ENCODE data around the gene ZNF319.
"Not testable (repeated sequence)": the region's sequence is repeated elsewhere in the genome, so short reads cannot be mapped to it uniquely, and the experiment has no call there.

ZNF319 gene

GRCh38 chr16:57996406-57997175 lies 3.9 kb downstream of the ZNF319 start:
- DNase-seq = no peak

DNA sequence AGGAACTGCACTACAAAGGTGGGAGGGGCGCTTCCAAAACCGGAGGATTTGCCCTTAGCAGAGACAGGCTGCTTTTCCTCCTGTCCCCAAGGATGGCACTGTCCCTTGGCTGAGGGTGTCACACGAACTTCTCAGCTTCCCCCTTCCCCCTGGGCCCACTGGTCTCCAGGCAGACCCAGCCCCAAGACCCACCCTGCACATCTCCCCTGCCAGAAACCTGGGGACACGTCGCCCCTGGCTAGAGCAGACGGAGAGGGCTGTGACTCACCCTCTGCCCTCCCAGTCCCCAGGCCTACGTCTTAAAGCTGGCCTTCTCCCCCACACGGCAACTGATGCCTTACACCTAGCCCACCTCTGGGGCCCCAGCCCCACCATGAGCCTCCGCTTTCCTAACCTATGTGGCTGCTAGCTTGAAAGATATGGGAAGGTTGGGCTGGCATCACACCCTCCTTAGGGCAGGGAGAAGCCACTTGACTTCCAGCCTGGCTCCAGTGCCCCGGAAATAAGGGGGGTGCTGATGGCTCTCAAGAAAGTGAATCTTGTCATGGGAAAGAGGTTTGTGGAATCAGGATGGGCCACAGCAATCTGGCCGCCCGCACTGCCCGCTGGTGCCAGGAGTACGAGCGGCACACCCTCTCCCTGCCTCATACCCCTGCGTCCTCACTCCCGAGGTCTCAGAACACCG lies 4.6 kb downstream of the ZNF319 start:
- no peak for DNase-seq

DNA sequence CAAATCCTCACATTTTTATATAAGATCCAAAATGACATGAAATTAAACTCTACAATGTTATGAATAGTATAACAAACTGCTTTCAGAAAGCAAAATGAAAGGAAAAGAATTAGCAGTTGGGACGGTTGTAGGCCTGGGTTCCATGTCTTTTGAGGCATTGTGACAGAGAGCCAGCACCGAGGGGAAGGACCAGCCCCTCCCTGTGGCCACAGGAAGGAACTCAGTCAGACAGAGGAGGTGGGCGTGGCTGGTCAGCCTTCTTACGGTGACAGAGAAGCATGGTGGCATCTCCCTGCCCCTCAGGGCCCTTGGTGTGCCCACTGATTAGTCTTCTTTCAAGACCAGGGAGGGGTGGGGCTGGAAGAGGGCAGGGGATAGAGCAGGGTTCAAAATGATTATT lies 5.7 kb downstream of the ZNF319 start:
- no peak for DNase-seq

DNA sequence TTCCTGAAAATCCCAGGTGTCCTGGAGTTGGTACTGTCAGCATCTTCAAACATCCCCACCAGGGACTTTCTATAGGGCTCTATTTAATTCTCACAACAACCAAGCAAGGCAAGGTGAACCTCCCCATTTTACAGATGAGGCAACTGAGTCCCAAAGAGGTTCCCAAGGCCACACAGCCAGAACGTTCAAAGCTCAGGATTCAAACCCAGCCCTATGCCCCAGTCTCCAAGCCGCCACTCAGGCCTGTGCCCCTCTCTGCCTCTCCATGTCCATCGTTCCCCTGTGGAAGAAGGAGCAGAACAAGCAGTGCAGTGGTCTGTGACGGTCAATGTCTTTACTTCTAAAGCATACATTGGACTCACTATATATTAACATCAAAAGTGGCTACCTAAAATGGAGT lies 6.1 kb downstream of the ZNF319 start:
- DNase-seq = no peak

- DNase-seq = no peak
These were observed 6.6 kb downstream of the ZNF319 start for GRCh38 chr16:57993897-57994296.

- no peak for DNase-seq
These were observed 7.0 kb downstream of the ZNF319 start for GRCh38 chr16:57993438-57993837.

DNA sequence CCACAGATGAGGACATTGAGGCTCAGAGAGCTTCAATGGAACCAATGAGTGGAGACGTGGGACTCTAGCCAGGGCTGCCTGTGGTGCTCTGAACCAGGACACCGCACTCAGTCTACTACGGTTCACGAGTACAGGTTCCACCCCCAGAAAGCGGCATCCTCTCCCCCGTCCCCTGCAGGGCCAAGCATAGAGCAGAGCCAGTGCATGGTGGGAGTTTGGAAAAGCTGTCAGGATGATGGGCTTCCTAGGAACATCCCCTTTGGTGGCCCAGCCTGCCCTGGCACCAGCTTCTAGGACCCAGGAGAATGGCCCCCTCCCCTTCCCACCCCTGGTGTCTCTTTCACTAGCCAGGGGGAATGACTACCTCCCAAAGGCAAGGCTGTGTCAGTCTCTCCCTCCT lies 8.4 kb downstream of the ZNF319 start:
- no peak for DNase-seq

- no peak for DNase-seq
These were observed 8.9 kb downstream of the ZNF319 start for GRCh38 chr16:57991551-57992059.

GRCh38 chr16:57988929-57989328 lies 11.5 kb downstream of the ZNF319 start:
- no peak for DNase-seq

GRCh38 chr16:57987441-57988177 lies 12.9 kb downstream of the ZNF319 start:
- no peak for DNase-seq

- DNase-seq = no peak
These were observed 14.3 kb downstream of the ZNF319 start for GRCh38 chr16:57986196-57986595.

GRCh38 chr16:57985204-57986181 lies 15.0 kb downstream of the ZNF319 start:
- DNase-seq = no peak

DNA sequence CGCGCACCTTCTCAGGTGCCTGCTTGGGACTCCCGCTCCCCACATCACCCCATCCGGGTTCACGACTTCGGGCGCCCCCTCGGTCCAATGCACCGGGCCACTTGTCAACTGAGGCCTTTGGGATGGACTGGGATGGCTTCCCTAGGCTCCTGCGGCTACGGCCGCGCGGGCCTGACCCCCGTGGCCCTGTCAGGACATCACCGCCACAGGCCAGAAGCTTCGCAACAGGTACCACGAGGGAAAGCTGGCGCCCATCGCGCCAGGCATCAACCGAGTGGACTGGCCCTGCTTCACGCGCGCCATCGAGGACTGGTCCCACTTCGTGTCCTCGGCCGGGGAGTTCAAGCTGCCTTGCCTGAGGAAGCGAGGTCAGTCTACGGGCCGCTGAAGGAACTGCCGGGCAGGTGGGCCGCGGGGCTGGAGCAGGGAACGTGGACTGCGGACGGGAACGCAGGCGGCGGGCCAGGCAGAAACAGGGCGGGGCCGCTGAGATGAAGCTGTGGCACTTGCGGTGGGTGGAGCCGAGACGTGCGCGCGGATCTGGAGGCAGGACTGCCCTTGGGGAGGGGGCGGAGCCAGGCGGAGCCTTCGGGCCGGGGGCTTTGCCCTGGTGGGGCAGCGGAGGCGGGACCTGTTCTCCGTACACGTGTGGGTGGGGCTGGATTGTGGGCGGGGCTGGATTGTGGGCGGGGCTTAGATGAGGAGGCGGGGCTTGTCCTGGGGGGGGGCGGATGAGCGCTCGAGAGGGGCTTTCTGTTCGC lies 15.8 kb downstream of the ZNF319 start:
- peak; percentile 79 for DNase-seq

DNA sequence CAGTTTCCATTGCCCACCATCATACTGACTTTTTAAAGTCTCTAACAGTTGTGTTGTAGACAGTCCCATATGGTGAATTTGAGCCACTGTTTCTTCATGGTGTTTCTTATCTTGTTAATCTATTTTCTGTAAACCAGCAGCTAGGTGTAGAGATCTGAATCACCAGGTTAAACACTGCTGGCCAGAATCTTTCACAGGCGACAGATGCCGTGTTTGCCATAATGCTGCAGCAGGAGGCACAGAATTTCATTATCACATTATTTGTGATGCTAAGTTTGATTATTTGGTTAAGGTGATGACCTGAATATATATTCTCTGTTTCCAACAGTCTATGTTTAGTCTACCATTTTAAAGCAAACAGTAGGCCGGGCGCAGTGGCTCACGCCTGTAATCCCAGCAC lies 18.1 kb downstream of the ZNF319 start:
- peak; percentile 8 for DNase-seq

DNA sequence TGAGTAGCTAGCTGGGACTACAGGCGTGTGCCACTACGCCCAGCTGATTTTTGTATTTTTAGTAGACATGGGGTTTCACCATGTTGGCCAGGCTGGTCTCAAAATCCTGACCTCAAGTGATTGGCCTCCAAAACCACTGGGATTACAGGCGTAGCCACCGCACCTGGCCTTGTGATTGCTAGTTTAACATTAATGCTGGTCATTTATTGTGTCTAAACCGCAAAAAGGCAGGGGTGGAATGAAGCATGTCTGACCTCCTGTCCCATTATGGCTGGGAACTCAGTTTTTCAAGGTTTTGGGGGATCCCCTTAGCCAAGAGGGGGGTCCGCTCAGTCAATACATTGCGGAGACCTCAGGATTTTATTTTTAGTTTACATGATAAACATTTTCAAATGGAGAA lies 18.8 kb downstream of the ZNF319 start:
- no peak for DNase-seq

DNA sequence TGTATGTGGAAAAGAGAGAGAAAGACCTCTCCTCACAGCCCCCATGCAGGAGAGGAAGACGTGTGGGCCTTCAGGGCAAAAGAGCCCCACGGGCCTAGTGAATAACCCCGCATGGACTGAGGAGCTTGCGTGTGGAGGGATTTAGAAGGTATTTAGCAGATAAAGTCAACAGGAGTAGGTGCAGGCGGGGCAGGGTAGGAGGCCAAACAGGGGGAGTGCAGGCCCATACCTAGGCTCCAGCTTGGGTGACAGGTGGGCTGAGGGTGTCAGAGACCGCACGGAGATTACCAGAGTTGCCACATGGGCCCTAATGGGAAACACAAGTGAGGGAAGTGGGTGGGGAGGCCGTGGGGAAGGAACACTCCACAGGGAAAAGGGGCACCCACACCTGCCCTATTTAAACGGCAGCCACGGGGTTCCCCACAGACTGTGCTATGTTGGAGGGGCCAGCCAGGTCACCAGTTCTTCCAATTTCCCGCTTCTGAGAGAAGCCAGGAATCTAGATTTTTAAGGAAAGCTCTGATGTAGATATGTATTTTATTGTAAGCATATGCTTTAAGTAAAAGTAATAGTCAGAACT lies 21.4 kb downstream of the ZNF319 start:
- no peak for DNase-seq

DNA sequence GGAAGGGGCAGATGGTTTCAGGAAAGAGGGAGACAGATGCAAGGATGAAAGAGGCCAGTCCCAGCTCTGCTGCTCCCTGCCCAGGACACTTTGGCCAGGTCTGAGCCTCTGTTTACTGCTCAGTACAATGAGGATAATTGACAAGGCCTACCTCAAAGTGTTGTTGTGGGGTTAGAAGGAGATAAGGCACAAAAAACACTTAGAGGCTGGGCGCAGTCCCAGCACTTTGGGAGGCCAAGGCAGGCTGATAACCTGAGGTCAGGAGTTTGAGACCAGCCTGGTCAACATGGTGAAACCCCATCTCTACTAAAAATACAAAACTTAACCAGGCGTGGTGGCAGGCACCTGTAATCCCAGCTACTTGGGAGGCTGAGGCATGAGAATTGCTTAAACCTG lies 22.4 kb downstream of the ZNF319 start:
- DNase-seq = not testable (repeated sequence)

DNA sequence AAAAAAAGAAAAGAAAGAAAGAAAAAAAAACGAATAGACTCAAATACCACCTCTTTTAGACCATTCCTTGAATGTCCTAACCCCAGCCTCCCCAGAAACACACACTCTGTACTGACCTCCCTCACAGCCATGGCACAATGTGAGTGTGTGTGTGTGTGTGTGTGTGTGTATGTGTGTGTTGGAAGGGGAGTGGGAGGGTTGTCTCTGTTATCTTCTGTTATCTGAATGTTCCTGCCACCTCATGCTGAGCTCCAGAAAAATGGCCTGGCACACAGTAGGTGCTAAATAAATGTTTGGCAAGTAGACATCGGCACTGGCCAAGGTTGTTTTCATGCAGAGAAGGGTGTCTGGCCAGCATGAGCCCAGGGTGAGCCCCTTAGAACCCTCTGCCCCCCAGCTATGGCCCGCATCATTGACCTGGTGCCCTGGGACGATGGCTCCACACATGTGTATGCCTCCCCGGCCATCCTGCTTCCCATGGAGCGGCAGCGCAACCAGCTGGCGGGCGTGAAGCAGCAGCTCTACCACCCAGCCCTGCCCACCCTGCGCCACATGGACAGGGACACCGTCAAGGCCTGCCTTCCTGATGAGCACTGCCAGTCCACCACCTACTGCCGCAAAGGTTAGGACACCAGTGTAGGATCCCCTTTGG lies 22.9 kb downstream of the ZNF319 start:
- DNase-seq = no peak

GRCh38 chr16:57976331-57976796 lies 24.1 kb downstream of the ZNF319 start:
- no peak for DNase-seq

GRCh38 chr16:57972306-57972705 lies 28.2 kb downstream of the ZNF319 start:
- DNase-seq = no peak

GRCh38 chr16:57971848-57972247 lies 28.6 kb downstream of the ZNF319 start:
- no peak for DNase-seq

All from NCI-H146 (cell line).